Head of caudate nucleus (tissue), 42 donors: ENCODE results near the gene GABRQ.

Experiments
- DNase-seq, 42 donors: peaks; one replicate each; pipeline versions ENCODE4 v3.0.0 to v3.0.0-alpha.2; 2020 to 2021; ENCODE audit warnings: mixed read lengths in 7 of 42
- intact Hi-C: fragments of 100-400 bp; cut with DNase I; formaldehyde crosslinking; loops from one replicate; pipeline ENCODE4 v1.15.0; 2022

GABRQ gene

GRCh38 chrX:152637649-152638442 lies at the start of gene GABRQ:
Gene GABRQ (plus strand): TSS chrX:152637895. CDS start chrX:152638203, 308 bp downstream.
- intact Hi-C loops, result no loop called here
- DNase-seq, result peak in 36 of 42 donors; percentile 2 to 63 (median 34)

- DNase-seq, result no peak
- intact Hi-C loops, result no loop called here
These were observed 49.5 kb upstream of the GABRQ start for GRCh38 chrX:152588206-152588605.

GRCh38 chrX:152600853-152601633 lies 36.7 kb upstream of the GABRQ start:
- intact Hi-C loops, result no loop called here
- DNase-seq, result peak; percentile 32 to 85 (median 69)

- intact Hi-C loops, result no loop called here
- peak in 15 of 42 donors; percentile 0 to 52 (median 12) for DNase-seq
These were observed 35.7 kb upstream of the GABRQ start for GRCh38 chrX:152601848-152602616.

GRCh38 chrX:152614791-152615190 lies 22.9 kb upstream of the GABRQ start:
- DNase-seq, result no peak
- intact Hi-C loops, result no loop called here

- intact Hi-C loops, result no loop called here
- DNase-seq, result no peak
These were observed 17.8 kb upstream of the GABRQ start for GRCh38 chrX:152619897-152620296.

GRCh38 chrX:152632445-152633097 lies 5.1 kb upstream of the GABRQ start:
- intact Hi-C loops, result loop anchor here (5.0 kb wide), 1 partner anchor 885 kb away; no protein-coding TSS in a partner anchor
- DNase-seq, result peak in 40 of 42 donors; percentile 18 to 83 (median 66)

- intact Hi-C loops, result no loop called here
- peak in 36 of 42 donors; percentile 8 to 73 (median 50) for DNase-seq
These were observed 1.8 kb upstream of the GABRQ start for GRCh38 chrX:152635941-152636340.

- intact Hi-C loops, result no loop called here
- DNase-seq, result no peak
These were observed 779 bp downstream of the GABRQ start for GRCh38 chrX:152638443-152638904.

- intact Hi-C loops, result no loop called here
- no peak for DNase-seq
These were observed 1.7 kb downstream of the GABRQ start for GRCh38 chrX:152639426-152639825.

GRCh38 chrX:152640034-152640818 lies 2.5 kb downstream of the GABRQ start:
- intact Hi-C loops, result no loop called here
- no peak for DNase-seq

- DNase-seq, result no peak
- intact Hi-C loops, result no loop called here
These were observed 3.7 kb downstream of the GABRQ start for GRCh38 chrX:152641256-152641875.

GRCh38 chrX:152641996-152642395 lies 4.3 kb downstream of the GABRQ start:
- intact Hi-C loops, result no loop called here
- peak in 35 of 42 donors; percentile 2 to 66 (median 35) for DNase-seq

- intact Hi-C loops, result no loop called here
- peak in 24 of 42 donors; percentile 8 to 63 (median 33) for DNase-seq
These were observed 5.4 kb downstream of the GABRQ start for GRCh38 chrX:152642931-152643564.

GRCh38 chrX:152646961-152647360 lies 9.3 kb downstream of the GABRQ start:
- no peak for DNase-seq
- intact Hi-C loops, result no loop called here

GRCh38 chrX:152647978-152648377 lies 10.3 kb downstream of the GABRQ start:
- intact Hi-C loops, result no loop called here
- no peak for DNase-seq

GRCh38 chrX:152652060-152652459 lies 14.4 kb downstream of the GABRQ start:
- no peak for DNase-seq
- intact Hi-C loops, result no loop called here
